GM19240 (cell line): ENCODE results near the gene ERC2.

Experiments used
- DNase-seq: peaks from one replicate; pipeline ENCODE4 v3.0.0; 2011; ENCODE audit warnings: low spot score; ENCODE audit not compliant: insufficient read length

ERC2 gene

GRCh38 chr3:55534876-55535275 is 933.4 kb downstream of the ERC2 start:
- no peak for DNase-seq

- no peak for DNase-seq
These were observed 935.5 kb downstream of the ERC2 start for GRCh38 chr3:55532806-55533205.

GRCh38 chr3:55531321-55531720 is 936.9 kb downstream of the ERC2 start:
- no peak for DNase-seq

GRCh38 chr3:55527361-55527760 is 940.9 kb downstream of the ERC2 start:
- no peak for DNase-seq

GRCh38 chr3:55526332-55527030 is 941.8 kb downstream of the ERC2 start:
- DNase-seq, result no peak

- no peak for DNase-seq
These were observed 942.8 kb downstream of the ERC2 start for GRCh38 chr3:55525436-55525835.

- DNase-seq, result no peak
These were observed 943.6 kb downstream of the ERC2 start for GRCh38 chr3:55524565-55525244.

- DNase-seq, result no peak
These were observed 944.8 kb downstream of the ERC2 start for GRCh38 chr3:55523471-55523870.

GRCh38 chr3:55521738-55522421 is 946.4 kb downstream of the ERC2 start:
- DNase-seq, result no peak

GRCh38 chr3:55521064-55521737 is 947.1 kb downstream of the ERC2 start:
- DNase-seq, result no peak

GRCh38 chr3:55519019-55519418 is 949.2 kb downstream of the ERC2 start:
- no peak for DNase-seq

GRCh38 chr3:55518451-55518850 is 949.8 kb downstream of the ERC2 start:
- DNase-seq, result no peak

GRCh38 chr3:55516392-55517030 is 951.8 kb downstream of the ERC2 start:
- no peak for DNase-seq

- no peak for DNase-seq
These were observed 952.6 kb downstream of the ERC2 start for GRCh38 chr3:55515550-55516246.

GRCh38 chr3:55514962-55515361 is 953.3 kb downstream of the ERC2 start:
- no peak for DNase-seq

- DNase-seq, result no peak
These were observed 955.5 kb downstream of the ERC2 start for GRCh38 chr3:55512571-55513343.

- DNase-seq, result no peak
These were observed 956.2 kb downstream of the ERC2 start for GRCh38 chr3:55511895-55512570.

GRCh38 chr3:55508335-55508734 is 959.9 kb downstream of the ERC2 start:
- no peak for DNase-seq

GRCh38 chr3:55507808-55508207 is 960.5 kb downstream of the ERC2 start:
- DNase-seq, result no peak

- no peak for DNase-seq
These were observed 962.5 kb downstream of the ERC2 start for GRCh38 chr3:55505776-55506175.
